ENCODE measurements around the gene LIN52. TPM values are rescaled to one million over a fixed set of nuclear protein-coding genes. Genes with fewer than 3 reads are reported as not detected.

LIN52 gene
- total RNA-seq, 1 experiment from 2014 or later, result 10.6 TPM

- TF ChIP-seq IRF1 (CRISPR knock-in tag; IDR thresholded peaks at IDR 0.05) (no peak), ESRRA (CRISPR knock-in tag; IDR thresholded peaks at IDR 0.05; ENCODE audit: borderline replicate concordance) (no peak), SMAD3 (CRISPR knock-in tag; IDR thresholded peaks at IDR 0.05; ENCODE audit: borderline replicate concordance) (no peak)
- Mint-ChIP-seq H3K27ac (no peak overlapping the region), H3K36me3 (peaks cover 26% of the 10 kb centered on the region), H3K9me3 (no peaks in the 10 kb centered on the region), H3K4me1 (0 out of 2 replicates have a peak, but pooled peaks cover 3% of the 10 kb centered on the region), H3K27me3 (ENCODE audit: low read depth) (no peaks in the 10 kb centered on the region), H3K4me3 (no peak overlapping the region)
- no peak for ATAC-seq
- POLR2A ChIA-PET, result no interaction called here
- DNase-seq (ENCODE audit: low spot score), result no peak
- CTCF ChIA-PET, result no interaction called here
Observed at GRCh38 chr14:74105381-74105780, 20.6 kb downstream of the LIN52 start.

GRCh38 chr14:74109369-74109768 lies 24.6 kb downstream of the LIN52 start:
- POLR2A ChIA-PET, result no interaction called here
- TF ChIP-seq GABPB1 (CRISPR knock-in tag; IDR thresholded peaks at IDR 0.05), result no peak
- TF ChIP-seq STAT6 (CRISPR knock-in tag; conservative IDR thresholded peaks at IDR 0.05; ENCODE audit: low read depth), result no peak
- TF ChIP-seq RORB (CRISPR knock-in tag; IDR thresholded peaks at IDR 0.05), result no peak
- TF ChIP-seq ERG (CRISPR knock-in tag; IDR thresholded peaks at IDR 0.05), result no peak
- no peak for TF ChIP-seq ZNF263 (CRISPR knock-in tag; IDR thresholded peaks at IDR 0.05; ENCODE audit: low read depth)
- TF ChIP-seq ZNF317 (CRISPR knock-in tag; IDR thresholded peaks at IDR 0.05; ENCODE audit: borderline replicate concordance, low read depth), result no peak
- no peak for TF ChIP-seq ZBTB21 (CRISPR knock-in tag; IDR thresholded peaks at IDR 0.05; ENCODE audit: borderline replicate concordance)
- TF ChIP-seq CREM (CRISPR knock-in tag; IDR thresholded peaks at IDR 0.05), result no peak
- no peak for TF ChIP-seq CTCF (IDR thresholded peaks at IDR 0.05)
- TF ChIP-seq ATF1 (CRISPR knock-in tag; IDR thresholded peaks at IDR 0.05), result no peak
- TF ChIP-seq PRRX2 (CRISPR knock-in tag; IDR thresholded peaks at IDR 0.05), result no peak
- TF ChIP-seq E2F4 (CRISPR knock-in tag; IDR thresholded peaks at IDR 0.05; ENCODE audit: borderline replicate concordance, low read depth), result no peak
- no peak for TF ChIP-seq ATF3 (CRISPR knock-in tag; conservative IDR thresholded peaks at IDR 0.05)
- no peak for TF ChIP-seq PREB (CRISPR knock-in tag; IDR thresholded peaks at IDR 0.05; ENCODE audit: borderline replicate concordance)
- TF ChIP-seq KAT7 (CRISPR knock-in tag; IDR thresholded peaks at IDR 0.05; ENCODE audit: borderline replicate concordance), result no peak
- no peak for TF ChIP-seq ZNF281 (CRISPR knock-in tag; IDR thresholded peaks at IDR 0.05)
- no peak for TF ChIP-seq GRHL2 (CRISPR knock-in tag; IDR thresholded peaks at IDR 0.05; ENCODE audit: insufficient replicate concordance, severe bottlenecking)
- no peak for TF ChIP-seq ATF2 (CRISPR knock-in tag; IDR thresholded peaks at IDR 0.05; ENCODE audit: borderline replicate concordance, low read depth)

More at GRCh38 chr14:74109369-74109768, 24.6 kb downstream of the LIN52 start:
- H3K4me3 Mint-ChIP-seq, result no peak overlapping the region
- CTCF ChIA-PET, result no interaction called here
- no peak overlapping the region for H3K27ac Mint-ChIP-seq
- ATAC-seq, result no peak
- 0 out of 2 replicates have a peak, but pooled peaks cover 3% of the 10 kb centered on the region for H3K4me1 Mint-ChIP-seq
- no peaks in the 10 kb centered on the region for H3K9me3 Mint-ChIP-seq
- DNase-seq (ENCODE audit: low spot score), result no peak
- H3K27me3 Mint-ChIP-seq (ENCODE audit: low read depth), result no peaks in the 10 kb centered on the region
- peaks cover 10% of the 10 kb centered on the region for H3K36me3 Mint-ChIP-seq
